ENCODE results near the gene CCDC83.
"Not testable (repeated sequence)": the region's sequence is repeated elsewhere in the genome, so short reads cannot be mapped to it uniquely, and the experiment has no call there.

Gene CCDC83

GRCh38 chr11:85945788-85946187 is 90.6 kb downstream of the CCDC83 start:
- DNase-seq = no peak

GRCh38 chr11:85946221-85946620 is 91.0 kb downstream of the CCDC83 start:
- no peak for DNase-seq

GRCh38 chr11:85947431-85948272 is 92.5 kb downstream of the CCDC83 start:
- DNase-seq = peak; percentile 33

GRCh38 chr11:85948884-85949283 is 93.7 kb downstream of the CCDC83 start:
- DNase-seq = no peak

- no peak for DNase-seq
Measured at GRCh38 chr11:85949798-85950197, 94.6 kb downstream of the CCDC83 start.

GRCh38 chr11:85950317-85951048 is 95.3 kb downstream of the CCDC83 start:
- DNase-seq = no peak

- DNase-seq = no peak
Measured at GRCh38 chr11:85951049-85951405, 95.8 kb downstream of the CCDC83 start.

GRCh38 chr11:85951428-85952107 is 96.4 kb downstream of the CCDC83 start:
- no peak for DNase-seq

GRCh38 chr11:85952108-85952485 is 96.9 kb downstream of the CCDC83 start:
- not testable (repeated sequence) for DNase-seq

- no peak for DNase-seq
Measured at GRCh38 chr11:85953491-85954143, 98.4 kb downstream of the CCDC83 start.

GRCh38 chr11:85955531-85955930 is 100.3 kb downstream of the CCDC83 start:
- no peak for DNase-seq

GRCh38 chr11:85960678-85961077 is 105.5 kb downstream of the CCDC83 start:
- DNase-seq = no peak

GRCh38 chr11:85961130-85961529 is 105.9 kb downstream of the CCDC83 start:
- no peak for DNase-seq

- DNase-seq = no peak
Measured at GRCh38 chr11:85961930-85962363, 106.8 kb downstream of the CCDC83 start.

- DNase-seq = no peak
Measured at GRCh38 chr11:85965202-85965601, 110.0 kb downstream of the CCDC83 start.

- no peak for DNase-seq
Measured at GRCh38 chr11:85967457-85967856, 112.3 kb downstream of the CCDC83 start.

All from hematopoietic multipotent progenitor cell treated with erythropoietin and hydrocortisone succinate and interleukin-3 and kit ligand, for 6 days (in vitro differentiated cells).